NCI-H2196 (cell line): Measurements from ENCODE around the gene FGF2.
"Not testable (repeated sequence)": the region's sequence is repeated elsewhere in the genome, so short reads cannot be mapped to it uniquely, and the experiment has no call there.

Experiments used
- DNase-seq: peaks from one replicate; lab custom pipeline; 2025; ENCODE audit not compliant: unreplicated experiment; lab: John Stamatoyannopoulos, UW

Gene FGF2

GRCh38 chr4:122812823-122813222 lies 13.8 kb upstream of the FGF2 start:
- not testable (repeated sequence) for DNase-seq

DNA sequence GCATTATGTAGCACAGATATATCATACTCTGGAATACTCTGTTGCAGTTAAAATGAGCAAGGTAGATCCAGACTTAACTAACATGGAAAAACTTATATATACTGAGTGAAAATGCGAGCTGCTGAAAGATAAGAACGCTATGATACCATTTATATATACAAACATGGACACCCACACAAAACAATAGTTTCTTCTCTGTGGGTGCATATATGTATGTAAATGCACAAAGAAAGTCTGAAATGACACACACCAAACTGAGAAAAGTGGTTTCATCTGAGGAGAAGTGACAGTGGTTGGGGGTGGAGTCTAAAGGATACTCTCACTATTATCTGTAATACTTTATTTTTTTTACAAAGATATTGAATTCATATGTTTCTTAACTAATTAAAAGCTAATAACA lies 12.2 kb upstream of the FGF2 start:
- DNase-seq = no peak

DNA sequence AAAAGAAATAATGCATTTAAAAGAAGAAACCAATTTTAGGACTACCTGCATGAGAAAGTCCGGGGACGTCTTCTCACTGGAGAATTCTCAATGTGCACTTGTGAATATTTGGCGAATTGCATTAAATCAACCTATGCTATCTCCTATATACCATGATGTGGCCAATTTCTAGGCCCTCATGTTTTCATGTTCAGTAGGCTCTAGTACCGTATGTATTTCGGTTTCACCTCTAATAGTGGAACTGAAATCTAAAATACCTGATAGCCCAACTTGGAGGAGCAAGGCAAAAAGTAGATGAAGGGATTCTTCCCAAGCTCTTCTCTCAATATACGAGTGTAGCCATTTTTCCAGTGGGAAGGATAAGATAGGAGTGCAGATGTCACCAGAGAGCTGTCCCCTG lies 11.4 kb upstream of the FGF2 start:
- DNase-seq = no peak

- DNase-seq = no peak
These were observed 10.2 kb upstream of the FGF2 start for GRCh38 chr4:122816476-122816875.

- no peak for DNase-seq
These were observed 6.8 kb upstream of the FGF2 start for GRCh38 chr4:122819708-122820449.

DNA sequence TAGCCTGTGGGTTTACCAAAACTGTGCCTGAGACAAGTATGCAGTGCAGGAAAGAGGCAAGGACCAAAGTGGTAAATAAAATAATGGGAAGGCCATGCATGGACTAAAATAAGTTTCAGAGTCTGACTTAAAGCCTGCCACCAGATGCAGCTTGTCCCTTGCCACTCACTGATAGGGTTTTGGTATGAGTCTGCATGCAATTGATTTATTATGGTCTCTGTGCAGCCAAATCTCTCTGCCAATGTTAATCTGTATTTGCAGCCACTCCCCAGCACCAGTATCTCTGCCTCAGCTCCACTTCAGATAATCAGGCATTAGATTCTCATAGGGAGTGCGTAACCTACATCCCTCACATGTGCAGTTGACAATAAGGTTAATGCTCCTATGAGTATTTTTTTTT lies 5.5 kb upstream of the FGF2 start:
- DNase-seq = no peak

GRCh38 chr4:122822466-122822865 lies 4.2 kb upstream of the FGF2 start:
- no peak for DNase-seq

- DNase-seq = no peak
These were observed 3.2 kb upstream of the FGF2 start for GRCh38 chr4:122823476-122823875.

DNA sequence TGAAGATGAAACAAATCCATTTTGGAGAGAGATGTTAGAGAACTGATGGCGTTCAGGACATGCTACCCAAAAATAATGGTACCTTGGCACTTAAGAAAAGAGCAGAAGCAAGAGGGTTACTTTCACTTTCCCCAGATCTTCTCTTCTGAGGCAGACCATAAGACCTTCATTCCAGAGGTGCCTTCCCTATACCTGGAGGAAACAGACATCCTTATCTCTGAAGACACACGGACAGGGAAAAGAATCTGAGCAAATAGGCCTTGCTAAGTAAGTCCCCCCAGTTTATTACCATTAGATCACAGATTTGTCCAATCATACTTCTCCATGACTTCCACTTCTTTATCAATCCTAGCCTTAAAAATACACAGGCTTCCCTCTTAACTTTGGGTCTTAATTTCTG lies 2.0 kb upstream of the FGF2 start:
- DNase-seq = no peak

GRCh38 chr4:122826079-122826527 lies 528 bp upstream of the FGF2 start:
- no peak for DNase-seq

- no peak for DNase-seq
These were observed 737 bp downstream of the FGF2 start for GRCh38 chr4:122827258-122827878.

DNA sequence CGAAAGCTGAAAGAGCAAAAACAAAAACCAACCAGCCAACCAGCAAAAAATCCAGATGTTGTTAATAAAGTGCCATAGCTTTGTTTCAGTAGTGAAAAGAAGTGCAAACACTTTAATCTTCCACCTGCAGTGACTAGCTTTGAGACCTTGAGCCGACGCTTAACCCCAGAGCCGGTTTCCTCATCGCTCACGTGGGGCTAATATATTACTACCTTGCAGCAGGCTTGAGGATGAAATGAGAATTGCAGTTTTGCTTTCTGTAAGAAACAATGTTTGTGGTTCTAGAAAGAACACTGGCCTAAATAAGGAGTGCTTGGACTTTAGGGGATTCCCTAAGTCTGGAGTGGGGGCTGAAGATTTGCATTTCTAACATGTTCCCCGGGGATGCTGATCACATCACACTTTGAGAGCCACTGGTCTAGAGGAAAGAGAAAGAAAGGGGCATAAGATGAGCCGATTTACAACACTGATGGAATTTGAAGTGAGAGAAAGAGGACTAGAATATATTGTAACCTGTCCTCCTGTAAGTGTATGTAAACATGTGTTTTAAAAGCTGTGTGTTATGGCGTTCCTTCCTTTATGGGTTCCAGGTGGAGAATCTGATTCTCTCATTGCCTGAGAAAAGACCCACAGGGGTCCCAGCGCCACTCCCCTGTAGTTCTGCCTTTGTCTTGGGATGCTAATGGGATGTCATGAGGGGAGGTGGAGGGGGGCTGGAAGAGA lies 1.4 kb downstream of the FGF2 start:
- no peak for DNase-seq

- no peak for DNase-seq
These were observed 3.9 kb downstream of the FGF2 start for GRCh38 chr4:122830426-122831095.

- no peak for DNase-seq
These were observed 5.0 kb downstream of the FGF2 start for GRCh38 chr4:122831515-122832196.

- no peak for DNase-seq
These were observed 6.1 kb downstream of the FGF2 start for GRCh38 chr4:122832732-122833131.

GRCh38 chr4:122833999-122834398 lies 7.4 kb downstream of the FGF2 start:
- no peak for DNase-seq

GRCh38 chr4:122836941-122837340 lies 10.3 kb downstream of the FGF2 start:
- DNase-seq = no peak

DNA sequence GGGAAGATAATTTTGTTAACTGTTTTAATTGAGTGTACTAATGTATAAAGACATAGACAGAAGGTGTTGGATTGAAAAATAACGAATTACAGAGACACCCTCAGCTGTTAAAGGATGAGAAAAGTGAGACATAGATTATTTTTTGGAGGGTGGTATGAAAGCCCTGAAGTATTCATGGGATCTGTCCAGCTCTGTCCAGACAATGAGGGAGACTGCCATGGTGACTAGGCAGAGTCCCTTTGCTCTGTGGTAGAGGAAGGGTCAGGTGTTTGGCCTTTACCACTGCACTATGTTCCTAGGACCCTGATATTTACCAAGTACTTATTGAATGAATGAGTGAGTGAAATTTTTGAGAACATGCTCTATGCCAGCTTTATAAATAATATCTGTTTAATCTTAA lies 11.4 kb downstream of the FGF2 start:
- DNase-seq = no peak

DNA sequence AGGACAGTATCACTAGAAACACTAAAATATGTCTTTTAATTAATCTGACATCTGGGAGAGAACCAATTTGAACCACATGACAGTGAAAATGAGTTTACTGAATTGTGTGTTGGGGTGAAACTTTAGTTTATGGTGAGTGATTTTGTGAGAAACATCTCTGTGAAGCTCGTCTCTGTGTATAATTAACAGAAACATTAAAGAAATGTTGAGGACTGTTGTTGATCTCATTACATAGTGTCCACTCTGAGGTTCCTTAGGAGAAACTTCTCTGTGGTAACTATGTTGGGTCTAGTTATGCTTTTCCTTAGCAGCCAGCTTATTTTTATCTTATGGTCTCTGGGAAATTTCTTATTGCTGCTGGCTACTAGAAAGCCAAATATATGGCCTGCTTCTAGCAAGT lies 15.8 kb downstream of the FGF2 start:
- DNase-seq = no peak

GRCh38 chr4:122842984-122843531 lies 16.4 kb downstream of the FGF2 start:
- no peak for DNase-seq

DNA sequence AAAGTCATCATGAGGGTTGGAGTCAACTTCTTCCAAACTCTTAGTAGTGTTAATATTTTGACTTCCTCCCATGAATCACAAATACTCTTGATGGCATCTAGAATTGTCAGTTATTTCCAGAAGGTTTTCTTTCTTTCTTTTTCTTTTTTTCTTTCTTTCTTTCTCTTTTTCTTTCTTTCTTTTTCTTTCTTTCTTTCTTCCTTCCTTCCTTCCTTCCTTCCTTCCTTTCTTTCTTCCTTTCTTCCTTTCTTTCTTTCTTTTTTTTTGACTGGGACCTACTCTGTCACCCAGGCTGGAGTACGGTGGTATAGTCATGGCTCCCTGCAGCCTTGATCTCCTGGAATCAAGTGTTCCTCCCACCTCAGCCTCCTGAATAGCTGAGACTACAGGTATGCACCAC lies 17.8 kb downstream of the FGF2 start:
- DNase-seq = not testable (repeated sequence)
